GM19463 (cell line): ENCODE results near the gene PLK2.
A peak's percentile ranks its signal among the peaks of the same experiment; 100 is the strongest.

ENCODE experiments used
- ATAC-seq: cut with Tn5 transposase; IDR thresholded peaks from one replicate; pipeline ENCODE4 v1.9.1; 2021; ENCODE audit warnings: mild to moderate bottlenecking, moderate library complexity; ENCODE audit not compliant: unreplicated experiment

The PLK2 gene

DNA sequence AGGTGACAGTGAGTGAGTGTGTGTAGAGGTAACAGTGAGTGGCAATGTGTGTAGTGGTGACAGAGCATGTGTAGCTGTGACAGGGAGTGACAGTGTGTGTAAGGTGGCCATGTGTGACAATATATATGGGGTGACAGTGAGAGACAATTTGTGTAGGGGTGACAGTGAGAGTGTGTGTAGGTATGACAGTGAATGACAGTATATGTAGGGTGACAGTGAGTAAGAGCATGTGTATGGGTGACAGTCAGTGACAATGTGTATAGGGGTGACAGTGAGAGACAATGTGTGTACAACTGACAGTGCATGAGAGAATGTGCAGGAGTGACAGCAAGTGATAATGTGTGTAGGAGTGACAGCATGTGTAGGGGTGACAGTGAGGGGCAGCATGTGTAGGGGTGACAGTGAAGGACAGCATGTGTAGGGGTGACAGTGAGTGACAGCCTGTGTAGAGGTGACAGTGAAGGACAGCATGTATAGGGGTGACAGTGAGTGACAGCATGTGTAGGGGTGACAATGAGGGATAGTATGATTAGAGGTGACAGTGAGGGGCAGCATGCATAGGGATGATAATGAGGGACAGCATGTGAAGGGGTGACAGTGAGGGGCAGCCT is 21.3 kb upstream of the PLK2 start:
- ATAC-seq, result no peak

GRCh38 chr5:58477760-58478376 is 18.0 kb upstream of the PLK2 start:
- ATAC-seq, result no peak

GRCh38 chr5:58475404-58475803 is 15.5 kb upstream of the PLK2 start:
- no peak for ATAC-seq

GRCh38 chr5:58469896-58470295 is 10.0 kb upstream of the PLK2 start:
- no peak for ATAC-seq

GRCh38 chr5:58466939-58467338 is 7.1 kb upstream of the PLK2 start:
- peak; percentile 100 for ATAC-seq

DNA sequence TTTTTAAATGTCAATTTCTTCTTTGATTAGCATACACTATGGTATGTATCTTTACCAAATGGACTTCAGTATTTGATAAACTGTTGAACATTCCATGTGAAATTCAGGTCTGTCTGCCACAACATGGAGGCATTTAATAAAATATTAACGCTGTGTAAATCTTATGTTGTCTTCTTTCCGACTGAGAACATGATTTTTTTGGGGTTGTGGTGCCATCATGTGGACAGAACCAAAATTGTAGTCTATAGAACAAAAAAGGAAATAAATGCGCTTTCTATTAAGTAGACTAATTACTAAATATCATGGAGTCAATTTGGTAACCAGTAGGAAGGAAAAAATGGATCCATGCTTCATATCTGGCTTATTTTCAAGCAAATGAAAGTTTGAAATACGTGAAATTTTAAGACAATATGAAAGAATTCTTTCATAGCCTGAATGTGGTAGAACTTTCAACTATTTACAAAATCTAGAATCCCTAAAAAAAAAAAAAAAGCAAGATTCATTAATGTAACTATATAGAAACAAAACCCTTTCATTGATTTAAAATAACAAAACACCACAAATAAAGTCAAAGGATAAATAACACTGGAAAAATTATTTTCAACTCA is 2.8 kb upstream of the PLK2 start:
- ATAC-seq, result no peak

DNA sequence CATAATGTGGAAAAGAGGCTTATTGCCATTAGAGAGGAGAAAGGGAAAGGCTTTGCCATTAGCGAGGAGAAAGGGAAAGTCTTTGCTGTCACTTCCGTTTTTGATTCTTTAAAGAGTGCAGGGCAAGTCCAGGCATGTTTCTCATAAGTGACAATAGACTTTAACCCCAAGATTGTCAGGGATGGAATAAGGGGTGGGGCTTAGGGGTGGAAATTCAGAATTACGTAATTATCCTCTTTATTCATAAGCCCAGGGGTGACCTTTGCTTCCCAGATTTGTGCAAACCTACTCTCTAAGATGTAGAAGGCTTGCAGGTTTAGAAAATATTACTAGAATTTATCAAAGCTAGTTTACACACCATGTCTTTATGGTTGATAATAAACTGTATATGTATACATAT is 2.3 kb upstream of the PLK2 start:
- ATAC-seq, result no peak

- peak; percentile 73 for ATAC-seq
These were observed 923 bp upstream of the PLK2 start for GRCh38 chr5:58460732-58461286.

GRCh38 chr5:58459146-58460001 is 512 bp downstream of the PLK2 start:
- no peak for ATAC-seq

- no peak for ATAC-seq
These were observed 1.1 kb downstream of the PLK2 start for GRCh38 chr5:58458743-58459145.

DNA sequence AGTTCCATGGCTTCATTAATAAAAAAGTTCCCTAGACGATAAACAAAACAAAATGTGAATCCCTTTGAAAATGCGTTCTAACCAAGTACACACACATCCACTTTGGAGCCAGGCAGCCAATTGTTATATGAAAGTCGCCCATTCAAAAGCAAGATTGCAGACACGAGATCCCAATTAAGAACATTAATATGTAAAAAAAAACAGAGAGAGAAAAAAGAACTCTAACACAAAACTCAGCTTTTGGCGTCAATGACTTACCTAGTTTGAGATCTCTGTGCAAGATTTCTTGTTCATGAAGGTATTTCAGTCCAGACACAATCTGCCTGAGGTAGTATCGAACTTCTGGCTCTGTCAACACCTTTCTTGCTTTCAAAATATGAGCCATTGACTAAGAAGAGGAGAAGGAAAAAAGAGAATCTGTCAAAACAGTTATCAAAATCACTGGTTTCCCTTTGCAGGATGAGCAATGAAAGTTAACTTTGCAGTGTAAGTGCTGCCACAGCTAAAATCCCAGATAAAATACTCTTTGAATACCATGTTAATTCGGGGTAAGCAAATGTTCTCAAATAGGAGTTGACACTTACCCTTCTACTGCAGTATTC is 1.6 kb downstream of the PLK2 start:
- ATAC-seq, result no peak

DNA sequence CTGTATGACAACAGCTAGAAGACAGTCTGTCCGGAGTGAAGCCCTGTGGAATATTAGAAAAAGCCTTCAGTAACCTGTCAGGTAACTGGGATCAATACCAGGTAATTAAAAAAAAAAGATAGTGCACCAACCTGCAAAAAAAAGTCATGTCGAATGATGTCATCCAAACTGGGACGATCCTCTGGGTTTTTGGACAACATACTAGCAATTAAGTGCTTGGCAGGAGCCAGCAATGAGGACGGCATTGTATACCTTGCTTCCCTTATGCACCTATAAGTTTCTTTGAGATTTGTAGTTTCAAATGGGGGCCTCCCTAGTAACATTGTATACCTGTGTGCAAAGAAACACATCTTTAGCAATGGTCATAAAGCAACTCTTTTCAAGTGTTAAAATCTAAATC is 2.8 kb downstream of the PLK2 start:
- no peak for ATAC-seq

- ATAC-seq, result no peak
These were observed 3.4 kb downstream of the PLK2 start for GRCh38 chr5:58456486-58456885.

DNA sequence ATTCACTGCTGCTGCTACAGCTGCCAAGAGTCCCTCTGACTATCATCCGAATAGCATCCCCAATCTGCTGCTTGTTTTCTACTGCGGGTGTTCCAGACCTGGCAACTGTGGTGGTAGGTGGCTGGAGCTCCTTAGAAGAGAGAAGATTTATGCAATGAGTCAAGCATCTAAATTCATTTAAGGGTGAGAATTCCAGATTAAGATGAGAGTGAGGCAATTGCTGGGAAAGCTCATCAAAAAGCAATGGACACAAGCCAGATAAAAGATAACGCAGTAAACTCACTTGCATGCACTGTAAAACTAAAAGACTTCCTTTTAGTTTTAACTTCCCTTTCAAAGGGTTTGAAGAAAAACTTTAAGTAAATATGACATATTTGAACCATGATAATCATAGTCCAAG is 3.9 kb downstream of the PLK2 start:
- ATAC-seq, result no peak

GRCh38 chr5:58455480-58455879 is 4.4 kb downstream of the PLK2 start:
- ATAC-seq, result no peak

- no peak for ATAC-seq
These were observed 4.8 kb downstream of the PLK2 start for GRCh38 chr5:58455066-58455465.

- no peak for ATAC-seq
These were observed 5.9 kb downstream of the PLK2 start for GRCh38 chr5:58454025-58454424.

DNA sequence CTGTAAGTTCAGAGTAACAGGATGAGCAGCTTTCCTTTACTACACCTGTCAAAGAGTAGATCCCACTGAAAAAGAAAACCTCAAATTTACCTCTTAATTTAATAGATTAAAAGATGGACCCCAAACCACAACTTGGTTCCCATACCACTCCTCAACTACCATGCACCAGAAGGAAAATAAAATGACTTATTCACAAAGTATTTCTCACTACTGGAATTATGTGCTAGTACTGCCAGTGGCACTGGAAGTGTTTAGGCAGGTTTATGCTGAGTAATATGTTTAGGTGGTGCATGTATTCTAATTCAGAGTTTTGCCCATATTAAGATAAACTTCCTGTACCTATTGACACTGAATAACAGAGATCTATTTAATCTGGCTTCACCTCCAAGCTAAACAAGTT is 6.6 kb downstream of the PLK2 start:
- ATAC-seq, result no peak

DNA sequence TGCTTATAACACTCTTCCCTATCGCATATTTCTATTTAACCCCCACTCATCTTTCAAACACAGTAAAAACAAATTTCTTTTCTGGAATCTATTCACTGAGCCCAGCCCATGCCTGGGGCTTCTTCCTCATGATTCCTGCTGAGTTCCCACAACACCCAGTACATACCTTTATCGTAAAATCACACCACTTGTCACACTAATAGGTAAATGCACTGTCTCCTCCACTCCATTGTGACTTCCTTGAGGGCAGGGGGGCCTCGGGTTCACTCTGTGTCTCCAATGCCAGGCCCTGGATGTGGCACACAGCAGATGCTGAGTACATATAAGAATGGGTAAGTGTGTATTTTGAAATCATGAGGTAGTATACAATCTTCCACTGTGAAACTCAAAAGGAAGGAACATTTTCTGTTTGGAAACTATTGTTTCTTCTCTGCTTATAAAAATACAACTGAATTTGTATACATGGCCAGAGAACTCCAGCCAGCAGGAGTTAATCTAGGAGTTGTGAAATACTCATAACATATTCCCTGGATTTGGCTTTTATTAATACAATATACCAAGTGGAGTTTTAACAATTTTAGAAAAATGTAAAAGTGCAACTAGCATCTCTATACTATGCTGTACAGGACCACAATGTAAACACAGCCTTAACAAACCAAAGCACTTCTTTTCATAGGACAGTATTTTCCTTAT is 7.2 kb downstream of the PLK2 start:
- no peak for ATAC-seq
